H9 (cell line): Measurements from ENCODE around the gene TIMM8A. TPM values are rescaled to one million over a fixed set of nuclear protein-coding genes. Genes with fewer than 3 reads are reported as not detected.
A peak's percentile ranks its signal among the peaks of the same experiment; 100 is the strongest.

Experiments used
- DNase-seq: peaks from one replicate; pipeline ENCODE4 v3.0.0-alpha.2; 2017
- H2AFZ ChIP-seq: one replicate; pipeline ENCODE4 v1.6.1; 2013; ENCODE audit warnings: mild to moderate bottlenecking, low read length, control low read depth, moderate library complexity
- H2AK5ac ChIP-seq: 2 replicates; pipeline ENCODE4 v1.6.1; 2013; ENCODE audit warnings: low read length, control low read depth, mixed read lengths; ENCODE audit not compliant: insufficient read length
- H2BK120ac ChIP-seq: one replicate; pipeline ENCODE4 v1.6.1; 2013; ENCODE audit warnings: low read depth, mild to moderate bottlenecking, low read length, control low read depth, inconsistent platforms; ENCODE audit not compliant: poor library complexity, severe bottlenecking
- H2BK12ac ChIP-seq: 2 replicates; pipeline ENCODE4 v1.6.1; 2013; ENCODE audit warnings: low read length, control low read depth, mixed read lengths, low read depth; ENCODE audit not compliant: insufficient read length
- H2BK15ac ChIP-seq: 2 replicates; pipeline ENCODE4 v1.6.1; 2013; ENCODE audit warnings: low read depth, low read length, control low read depth
- H2BK20ac ChIP-seq: one replicate; pipeline ENCODE4 v1.6.1; 2013; ENCODE audit warnings: low read depth, mild to moderate bottlenecking, low read length, control low read depth, inconsistent platforms; ENCODE audit not compliant: poor library complexity, severe bottlenecking
- H2BK5ac ChIP-seq: 2 replicates; pipeline ENCODE4 v1.6.1; 2013; ENCODE audit warnings: low read length, control low read depth, mixed read lengths; ENCODE audit not compliant: insufficient read length
- H3K14ac ChIP-seq: 2 replicates; pipeline ENCODE4 v1.6.1; 2013; ENCODE audit warnings: low read length, control low read depth; ENCODE audit not compliant: insufficient read depth
- H3K18ac ChIP-seq: 2 replicates; pipeline ENCODE4 v1.6.1; 2013; ENCODE audit warnings: low read depth, mild to moderate bottlenecking, mixed read lengths, low read length, control low read depth; ENCODE audit not compliant: insufficient read length
- H3K23ac ChIP-seq: 2 replicates; pipeline ENCODE4 v1.6.1; 2013; ENCODE audit warnings: low read length, control low read depth, mixed read lengths, low read depth; ENCODE audit not compliant: insufficient read length
- H3K23me2 ChIP-seq: 2 replicates; pipeline ENCODE4 v1.6.1; 2013; ENCODE audit warnings: low read depth, mild to moderate bottlenecking, mixed read lengths, low read length, control low read depth; ENCODE audit not compliant: insufficient read length, poor library complexity, severe bottlenecking
- H3K27ac ChIP-seq: 2 replicates; pipeline ENCODE4 v1.5.1; 2013; ENCODE audit warnings: low read length, control low read depth, mixed read lengths, low read depth; ENCODE audit not compliant: insufficient read length
- H3K27me3 ChIP-seq: 2 replicates; pipeline ENCODE4 v1.6.1; 2013; ENCODE audit warnings: low read length, control low read depth, inconsistent platforms; ENCODE audit not compliant: insufficient read depth
- H3K4ac ChIP-seq: 2 replicates; pipeline ENCODE4 v1.6.1; 2013; ENCODE audit warnings: low read depth, mild to moderate bottlenecking, control low read depth, inconsistent platforms, low read length, moderate library complexity
- H3K4me1 ChIP-seq: 2 replicates; pipeline ENCODE4 v1.6.1; 2013; ENCODE audit warnings: low read length, control low read depth, inconsistent platforms; ENCODE audit not compliant: insufficient read depth
- H3K4me2 ChIP-seq: 2 replicates; pipeline ENCODE4 v1.6.1; 2013; ENCODE audit warnings: low read length, control low read depth, mixed read lengths; ENCODE audit not compliant: insufficient read length, insufficient read depth
- H3K56ac ChIP-seq: 2 replicates; pipeline ENCODE4 v1.6.1; 2013; ENCODE audit warnings: low read depth, mild to moderate bottlenecking, mixed read lengths, low read length, control low read depth; ENCODE audit not compliant: insufficient read length
- H3K79me1 ChIP-seq: 2 replicates; pipeline ENCODE4 v1.6.1; 2013; ENCODE audit warnings: low read depth, mild to moderate bottlenecking, moderate library complexity, low read length, control low read depth, inconsistent platforms; ENCODE audit not compliant: insufficient read depth, poor library complexity, severe bottlenecking
- H3K79me2 ChIP-seq: 2 replicates; pipeline ENCODE4 v1.6.1; 2013; ENCODE audit warnings: low read length, control low read depth, inconsistent platforms; ENCODE audit not compliant: insufficient read depth
- H3K9ac ChIP-seq: 2 replicates; pipeline ENCODE4 v1.6.1; 2013; ENCODE audit warnings: low read length, control low read depth, mixed read lengths; ENCODE audit not compliant: insufficient read length; ENCODE audit errors: extremely low read depth
- H3K9me3 ChIP-seq: one replicate; pipeline ENCODE4 v1.6.1; 2013; ENCODE audit warnings: low read depth, low read length, inconsistent platforms; ENCODE audit not compliant: control insufficient read depth
- H3T11ph ChIP-seq: one replicate; pipeline ENCODE4 v1.6.1; 2013; ENCODE audit warnings: mild to moderate bottlenecking, low read length, control low read depth, inconsistent platforms
- H4K20me1 ChIP-seq: one replicate; pipeline ENCODE4 v1.6.1; 2013; ENCODE audit not compliant: control insufficient read depth, insufficient read length, insufficient read depth
- H4K5ac ChIP-seq: 2 replicates; pipeline ENCODE4 v1.6.1; 2013; ENCODE audit warnings: low read depth, mild to moderate bottlenecking, mixed read lengths, low read length, control low read depth; ENCODE audit not compliant: insufficient read length
- H4K8ac ChIP-seq: replicated peaks from 2 replicates; pipeline ENCODE4 v1.6.1; 2013; ENCODE audit warnings: low read length, control low read depth, mixed read lengths, low read depth; ENCODE audit not compliant: insufficient read length
- H4K91ac ChIP-seq: 2 replicates; pipeline ENCODE4 v1.6.1; 2013; ENCODE audit warnings: low read depth, mild to moderate bottlenecking, moderate library complexity, mixed read lengths, low read length, control low read depth; ENCODE audit not compliant: insufficient read length
- H3K27ac Mint-ChIP-seq, 3 experiments: 2 replicates in 2 of 3; 3 replicates in 1 of 3; pipeline ENCODE4 v1.8.0; 2020 to 2021; ENCODE audit warnings: mixed read lengths in 3 of 3, mild to moderate bottlenecking in 1 of 3, moderate library complexity in 1 of 3
- H3K27me3 Mint-ChIP-seq: 2 replicates; pipeline ENCODE4 v1.8.0; 2021; ENCODE audit warnings: low read depth, mild to moderate bottlenecking, moderate library complexity, mixed read lengths
- H3K36me3 Mint-ChIP-seq, 3 experiments: 2 replicates in 2 of 3; 3 replicates in 1 of 3; pipeline ENCODE4 v1.8.0; 2020 to 2021; ENCODE audit warnings: low read depth in 3 of 3, mixed read lengths in 3 of 3; ENCODE audit not compliant: insufficient read depth in 1 of 3
- H3K4me1 Mint-ChIP-seq, 2 experiments: 2 replicates each; pipeline ENCODE4 v1.8.0; 2020; ENCODE audit warnings: mixed read lengths in 2 of 2
- H3K4me3 Mint-ChIP-seq, 2 experiments: 2 replicates in 1 of 2; 3 replicates in 1 of 2; pipeline ENCODE4 v1.8.0; 2020 to 2021; ENCODE audit warnings: mild to moderate bottlenecking in 2 of 2, mixed read lengths in 2 of 2, moderate library complexity in 1 of 2
- H3K9me3 Mint-ChIP-seq, 2 experiments: 2 replicates in 1 of 2; 3 replicates in 1 of 2; pipeline ENCODE4 v1.8.0; 2020; ENCODE audit warnings: mild to moderate bottlenecking in 2 of 2, mixed read lengths in 2 of 2, moderate library complexity in 1 of 2
- CTCF ChIP-seq: fragments of 200-600 bp; sonication (generic); conservative IDR thresholded peaks from 3 replicates; pipeline ENCODE4 v1.8.0; 2021; ENCODE audit warnings: antibody characterized with exemption, mild to moderate bottlenecking
- WGBS: extraction: QIAGEN DNeasy Blood & Tissue Kit; methylation state at CpG from one replicate; pipeline ENCODE4 v1.1.7; 2013; ENCODE audit warnings: missing lambda C conversion rate, low lambda C conversion rate, mixed read lengths; ENCODE audit not compliant: insufficient read length; ENCODE audit errors: extremely low coverage; 5-methylcytosine and 5-hydroxymethylcytosine counted together
- total RNA-seq: library from RNA; stranded (reverse); gene quantifications from 2 replicates; pipeline ENCODE4 v1.2.1, GENCODE V29; 2021

TIMM8A gene
- total RNA-seq, 1 experiment from 2014 or later, result 40.2 TPM

GRCh38 chrX:101390664-101391525 lies 42.4 kb upstream of the TIMM8A start, which contains the start of gene RPL36A:
TSS of gene RPL36A (plus strand) at chrX:101391011. CDS start at chrX:101391044, 33 bp downstream.
- no peaks in the 10 kb centered on the region for H3K79me2 ChIP-seq
- no peaks in the 10 kb centered on the region for H3K23me2 ChIP-seq
- Mint-ChIP-seq H3K27me3 (no peaks in the 10 kb centered on the region; the same call in 1 of the 2 replicates), H3K4me3 (peak within 1 kb of the TSS; percentile 93 to 95), H3K36me3 (peaks cover 32 to 45% (median 43%) of the 10 kb centered on the region in 3 experiments), H3K4me1 (peaks cover 12 to 16% of the 10 kb centered on the region in 2 experiments), H3K9me3 (peaks cover 60 to 64% of the 10 kb centered on the region in 2 experiments), H3K27ac (peak within 1 kb of the TSS; percentile 95 to 99 (median 97))
- peaks cover 32% of the 10 kb centered on the region for H3K9me3 ChIP-seq
- H4K91ac ChIP-seq, result no peak within 1 kb of the TSS
- peak within 1 kb of the TSS; percentile 77 for H3K18ac ChIP-seq
- H3K4ac ChIP-seq, result no peak within 1 kb of the TSS
- TF ChIP-seq CTCF, result peak; percentile 72
- H3K4me1 ChIP-seq, result no peaks in the 10 kb centered on the region; the same call in 1 of the 2 replicates
- H2BK12ac ChIP-seq, result no peak within 1 kb of the TSS
- no peaks in the 10 kb centered on the region for H3K27me3 ChIP-seq
- no peak within 1 kb of the TSS for H2AK5ac ChIP-seq
- peak within 1 kb of the TSS; percentile 13 for H3T11ph ChIP-seq
- peak within 1 kb of the TSS; percentile 57 for H3K27ac ChIP-seq
- H2BK5ac ChIP-seq, result no peak within 1 kb of the TSS
- peak within 1 kb of the TSS; percentile 82 for H4K5ac ChIP-seq
- H2BK20ac ChIP-seq, result no peak within 1 kb of the TSS
- no peak within 1 kb of the TSS for H3K23ac ChIP-seq
- no CpG with 5 or more reads among the region's 47 CpGs for WGBS
- H3K14ac ChIP-seq, result peak within 1 kb of the TSS; percentile 85
- no peak within 1 kb of the TSS for H3K56ac ChIP-seq
- peak within 1 kb of the TSS; percentile 97 for H3K9ac ChIP-seq
- no peak within 1 kb of the TSS for H2BK120ac ChIP-seq
- peak; percentile 91 for DNase-seq
- H4K8ac ChIP-seq, result no peak within 1 kb of the TSS
- peak within 1 kb of the TSS; percentile 75 for H3K4me2 ChIP-seq
- H4K20me1 ChIP-seq, result no peaks in the 10 kb centered on the region
- peak within 1 kb of the TSS; percentile 84 for H2AFZ ChIP-seq
- H2BK15ac ChIP-seq, result no peak within 1 kb of the TSS
- H3K79me1 ChIP-seq, result no peaks in the 10 kb centered on the region
